Suprapubic skin (tissue), 3 donors: Measurements from ENCODE around the gene ZNF653.

Experiments
- POLR2AphosphoS5 ChIP-seq, 3 donors: sonication (generic); formaldehyde crosslinking; IDR thresholded peaks; one replicate each; pipeline ENCODE4 v1.6.1; 2017; ENCODE audit warnings: antibody characterized with exemption in 3 of 3
- TF ChIP-seq, protein P1 (sequence below), 2 donors: fragments of 200-600 bp in 1 of 2; fragments of 450-650 bp in 1 of 2; sonication (generic) in 1 of 2; IDR thresholded peaks; one replicate each; pipeline ENCODE4 v1.5.1; 2016 to 2019; ENCODE audit warnings: antibody characterized with exemption in 2 of 2, mild to moderate bottlenecking in 1 of 2, moderate library complexity in 1 of 2

DNA sequence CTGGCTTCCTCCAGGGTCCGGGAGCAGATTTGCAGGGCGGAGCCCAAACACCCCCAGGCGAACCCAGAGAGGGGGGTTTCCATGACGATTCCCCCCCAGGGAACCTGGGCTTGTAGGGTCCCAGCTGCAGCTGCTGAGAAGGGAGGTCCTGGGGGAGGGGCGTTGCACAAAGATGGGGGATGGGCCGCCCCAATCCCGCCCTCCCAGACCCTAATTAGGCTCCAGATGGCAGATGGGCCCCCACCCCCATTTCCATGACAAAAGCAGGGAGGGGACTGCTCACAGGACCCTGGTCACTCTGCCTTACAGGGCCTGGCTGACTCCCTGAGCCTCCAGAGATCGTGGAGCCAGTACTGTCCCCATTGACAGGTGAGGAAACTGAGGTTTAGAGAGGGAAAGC, 40.0 kb downstream of the ZNF653 start:
- TF ChIP-seq, protein P1, sequence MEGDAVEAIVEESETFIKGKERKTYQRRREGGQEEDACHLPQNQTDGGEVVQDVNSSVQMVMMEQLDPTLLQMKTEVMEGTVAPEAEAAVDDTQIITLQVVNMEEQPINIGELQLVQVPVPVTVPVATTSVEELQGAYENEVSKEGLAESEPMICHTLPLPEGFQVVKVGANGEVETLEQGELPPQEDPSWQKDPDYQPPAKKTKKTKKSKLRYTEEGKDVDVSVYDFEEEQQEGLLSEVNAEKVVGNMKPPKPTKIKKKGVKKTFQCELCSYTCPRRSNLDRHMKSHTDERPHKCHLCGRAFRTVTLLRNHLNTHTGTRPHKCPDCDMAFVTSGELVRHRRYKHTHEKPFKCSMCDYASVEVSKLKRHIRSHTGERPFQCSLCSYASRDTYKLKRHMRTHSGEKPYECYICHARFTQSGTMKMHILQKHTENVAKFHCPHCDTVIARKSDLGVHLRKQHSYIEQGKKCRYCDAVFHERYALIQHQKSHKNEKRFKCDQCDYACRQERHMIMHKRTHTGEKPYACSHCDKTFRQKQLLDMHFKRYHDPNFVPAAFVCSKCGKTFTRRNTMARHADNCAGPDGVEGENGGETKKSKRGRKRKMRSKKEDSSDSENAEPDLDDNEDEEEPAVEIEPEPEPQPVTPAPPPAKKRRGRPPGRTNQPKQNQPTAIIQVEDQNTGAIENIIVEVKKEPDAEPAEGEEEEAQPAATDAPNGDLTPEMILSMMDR (IDR thresholded peaks at IDR 0.05), result no peak
- TF ChIP-seq POLR2AphosphoS5 (IDR thresholded peaks at IDR 0.05), result no peak
